Neural cell (in vitro differentiated cells): ENCODE measurements around the gene SENP8.

Experiments
- EP300 ChIP-seq: fragments of 450-650 bp; conservative IDR thresholded peaks from 2 replicates; pipeline ENCODE4 v1.6.1; 2014; ENCODE audit warnings: antibody characterized with exemption, mild to moderate bottlenecking, moderate library complexity; ENCODE audit not compliant: poor library complexity, severe bottlenecking
- EZH2 ChIP-seq: fragments of 200-600, 300-800 bp; shearing (Covaris generic), sonication (generic); IDR thresholded peaks from 2 replicates; pipeline ENCODE4 v1.6.1; 2014; ENCODE audit warnings: antibody characterized with exemption, low read length, borderline replicate concordance, mild to moderate bottlenecking; ENCODE audit not compliant: insufficient read depth, poor library complexity, severe bottlenecking
- POLR2AphosphoS5 ChIP-seq: IDR thresholded peaks from 2 replicates; pipeline ENCODE4 v1.6.1; 2012
- TF ChIP-seq, protein P1 (sequence below): fragments of 450-650 bp; IDR thresholded peaks from 2 replicates; pipeline ENCODE4 v1.5.1; 2014; ENCODE audit warnings: antibody characterized with exemption, mild to moderate bottlenecking, moderate library complexity; ENCODE audit not compliant: poor library complexity, severe bottlenecking
- TF ChIP-seq, protein P2 (sequence below): IDR thresholded peaks from 2 replicates; pipeline ENCODE4 v1.6.1; 2012; ENCODE audit warnings: borderline replicate concordance

DNA sequence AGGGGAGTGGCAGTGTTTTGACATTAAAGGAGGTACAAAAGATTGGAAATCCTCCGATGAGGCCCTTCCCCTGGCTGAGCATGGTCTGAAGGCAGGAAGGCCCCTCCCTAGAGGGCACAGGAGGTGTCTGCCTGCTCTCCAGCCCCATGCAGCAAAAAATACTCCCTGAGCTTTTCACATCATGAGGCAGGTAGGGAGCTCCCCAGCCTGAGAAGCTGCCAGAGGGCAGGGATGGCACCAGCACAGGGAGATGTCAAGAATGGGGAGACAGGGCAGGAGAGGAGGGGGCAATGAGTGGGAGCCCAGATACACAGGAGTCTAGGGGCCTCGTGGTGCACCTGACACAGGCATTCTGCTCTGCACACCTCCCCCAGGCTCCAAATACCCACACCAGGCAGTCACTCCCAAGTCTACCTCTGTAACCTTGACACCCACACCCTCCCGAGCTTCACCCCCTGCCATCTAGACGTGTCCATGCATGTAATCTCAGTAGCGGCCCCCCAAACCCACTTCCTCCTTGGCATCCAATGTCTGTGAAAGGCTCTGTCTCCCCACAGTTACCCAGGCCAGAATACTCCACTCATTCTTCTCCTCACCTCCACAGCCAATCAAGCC, 56.5 kb downstream of the SENP8 start:
- TF ChIP-seq, protein P1, sequence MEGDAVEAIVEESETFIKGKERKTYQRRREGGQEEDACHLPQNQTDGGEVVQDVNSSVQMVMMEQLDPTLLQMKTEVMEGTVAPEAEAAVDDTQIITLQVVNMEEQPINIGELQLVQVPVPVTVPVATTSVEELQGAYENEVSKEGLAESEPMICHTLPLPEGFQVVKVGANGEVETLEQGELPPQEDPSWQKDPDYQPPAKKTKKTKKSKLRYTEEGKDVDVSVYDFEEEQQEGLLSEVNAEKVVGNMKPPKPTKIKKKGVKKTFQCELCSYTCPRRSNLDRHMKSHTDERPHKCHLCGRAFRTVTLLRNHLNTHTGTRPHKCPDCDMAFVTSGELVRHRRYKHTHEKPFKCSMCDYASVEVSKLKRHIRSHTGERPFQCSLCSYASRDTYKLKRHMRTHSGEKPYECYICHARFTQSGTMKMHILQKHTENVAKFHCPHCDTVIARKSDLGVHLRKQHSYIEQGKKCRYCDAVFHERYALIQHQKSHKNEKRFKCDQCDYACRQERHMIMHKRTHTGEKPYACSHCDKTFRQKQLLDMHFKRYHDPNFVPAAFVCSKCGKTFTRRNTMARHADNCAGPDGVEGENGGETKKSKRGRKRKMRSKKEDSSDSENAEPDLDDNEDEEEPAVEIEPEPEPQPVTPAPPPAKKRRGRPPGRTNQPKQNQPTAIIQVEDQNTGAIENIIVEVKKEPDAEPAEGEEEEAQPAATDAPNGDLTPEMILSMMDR = no peak
- TF ChIP-seq, protein P2, sequence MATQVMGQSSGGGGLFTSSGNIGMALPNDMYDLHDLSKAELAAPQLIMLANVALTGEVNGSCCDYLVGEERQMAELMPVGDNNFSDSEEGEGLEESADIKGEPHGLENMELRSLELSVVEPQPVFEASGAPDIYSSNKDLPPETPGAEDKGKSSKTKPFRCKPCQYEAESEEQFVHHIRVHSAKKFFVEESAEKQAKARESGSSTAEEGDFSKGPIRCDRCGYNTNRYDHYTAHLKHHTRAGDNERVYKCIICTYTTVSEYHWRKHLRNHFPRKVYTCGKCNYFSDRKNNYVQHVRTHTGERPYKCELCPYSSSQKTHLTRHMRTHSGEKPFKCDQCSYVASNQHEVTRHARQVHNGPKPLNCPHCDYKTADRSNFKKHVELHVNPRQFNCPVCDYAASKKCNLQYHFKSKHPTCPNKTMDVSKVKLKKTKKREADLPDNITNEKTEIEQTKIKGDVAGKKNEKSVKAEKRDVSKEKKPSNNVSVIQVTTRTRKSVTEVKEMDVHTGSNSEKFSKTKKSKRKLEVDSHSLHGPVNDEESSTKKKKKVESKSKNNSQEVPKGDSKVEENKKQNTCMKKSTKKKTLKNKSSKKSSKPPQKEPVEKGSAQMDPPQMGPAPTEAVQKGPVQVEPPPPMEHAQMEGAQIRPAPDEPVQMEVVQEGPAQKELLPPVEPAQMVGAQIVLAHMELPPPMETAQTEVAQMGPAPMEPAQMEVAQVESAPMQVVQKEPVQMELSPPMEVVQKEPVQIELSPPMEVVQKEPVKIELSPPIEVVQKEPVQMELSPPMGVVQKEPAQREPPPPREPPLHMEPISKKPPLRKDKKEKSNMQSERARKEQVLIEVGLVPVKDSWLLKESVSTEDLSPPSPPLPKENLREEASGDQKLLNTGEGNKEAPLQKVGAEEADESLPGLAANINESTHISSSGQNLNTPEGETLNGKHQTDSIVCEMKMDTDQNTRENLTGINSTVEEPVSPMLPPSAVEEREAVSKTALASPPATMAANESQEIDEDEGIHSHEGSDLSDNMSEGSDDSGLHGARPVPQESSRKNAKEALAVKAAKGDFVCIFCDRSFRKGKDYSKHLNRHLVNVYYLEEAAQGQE = no peak
- TF ChIP-seq EZH2 = no peak
- TF ChIP-seq EP300 = no peak
- TF ChIP-seq POLR2AphosphoS5 = no peak
